ENCODE measurements around the gene TACC2. TPM values are rescaled to one million over a fixed set of nuclear protein-coding genes. Genes with fewer than 3 reads are reported as not detected.

TACC2 gene
- total and polyA plus RNA-seq, 3 experiments from 2014 or later = not detected

DNA sequence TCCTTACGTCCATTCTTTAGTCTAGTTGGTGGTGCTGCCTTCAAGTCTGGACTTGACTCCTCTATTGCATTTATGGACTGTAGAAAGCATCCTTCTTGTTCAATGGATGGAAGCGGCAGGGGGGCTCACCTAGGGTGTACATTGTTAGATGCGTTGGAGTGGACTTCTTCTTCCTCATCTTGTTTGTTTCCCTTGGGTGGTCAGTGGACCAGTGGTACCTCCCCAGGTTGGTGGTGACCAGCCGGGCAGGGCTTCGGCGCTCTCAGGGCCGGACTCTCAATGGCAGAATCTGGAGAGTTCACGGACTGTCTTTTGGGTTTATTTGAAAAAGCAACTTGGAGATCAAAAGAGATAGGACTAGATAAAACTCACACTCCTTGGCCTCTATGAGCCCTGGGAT, 276.0 kb downstream of the TACC2 start:
- POLR2A ChIA-PET = no interaction called here

DNA sequence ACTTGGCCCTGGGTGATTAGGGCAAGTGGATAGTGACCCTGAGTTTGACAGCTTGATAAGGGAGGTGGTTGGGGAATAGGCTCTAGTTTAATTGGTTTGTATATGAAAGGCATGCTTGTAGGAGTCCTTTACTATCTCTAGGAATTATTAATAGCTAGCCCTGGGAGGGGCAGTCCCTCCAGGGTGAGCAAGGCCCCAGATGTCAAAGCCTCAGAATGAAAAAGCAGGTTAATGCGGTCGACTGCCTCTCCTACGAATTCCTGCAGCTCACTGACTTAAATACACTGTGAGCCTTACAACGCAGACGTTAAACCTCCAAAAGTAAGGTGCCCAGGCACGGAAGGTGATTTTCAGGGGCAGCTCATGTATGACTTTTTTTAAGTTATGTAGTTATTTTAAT, 276.9 kb downstream of the TACC2 start:
- Mint-ChIP-seq H3K36me3 (peaks cover 0 to 7% (median 3%) of the 10 kb centered on the region in 3 donors), H3K27ac (no peak overlapping the region), H3K9me3 (peaks cover 13 to 23% (median 14%) of the 10 kb centered on the region in 5 donors), H3K4me1 (peaks cover 0 to 1% (median 0%) of the 10 kb centered on the region in 3 donors), H3K4me3 (no peak overlapping the region), H3K27me3 (peaks cover 14 to 52% of the 10 kb centered on the region in 2 donors)
- Histone ChIP-seq H3K4me1 (ENCODE audit: insufficient read depth, low read length) (no peaks in the 10 kb centered on the region), H3K27ac (ENCODE audit: low read depth, low read length) (no peak overlapping the region), H3K4me3 (ENCODE audit: low read length) (no peak overlapping the region), H3K9me3 (ENCODE audit: low read length) (no peaks in the 10 kb centered on the region), H3K36me3 (ENCODE audit: insufficient read depth, low read length) (no peaks in the 10 kb centered on the region), H3K27me3 (ENCODE audit: insufficient read depth, low read length, poor library complexity, severe bottlenecking) (no peaks in the 10 kb centered on the region)
- ChIA-PET CTCF (no interaction called here), POLR2A (no interaction called here)
- no peak for DNase-seq

More for the DNA sequence above, 276.0 kb downstream of the TACC2 start:
- H3K27me3 ChIP-seq (ENCODE audit: insufficient read depth, low read length, poor library complexity, severe bottlenecking) = no peaks in the 10 kb centered on the region
- H3K27ac Mint-ChIP-seq = no peak overlapping the region
- peaks cover 13 to 23% (median 17%) of the 10 kb centered on the region in 5 donors for H3K9me3 Mint-ChIP-seq
- peaks cover 0 to 1% (median 0%) of the 10 kb centered on the region in 3 donors for H3K4me1 Mint-ChIP-seq
- DNase-seq = no peak
- H3K4me1 ChIP-seq (ENCODE audit: insufficient read depth, low read length) = no peaks in the 10 kb centered on the region
- H3K27me3 Mint-ChIP-seq = peaks cover 17 to 60% of the 10 kb centered on the region in 2 donors
- CTCF ChIA-PET = no interaction called here
- H3K9me3 ChIP-seq (ENCODE audit: low read length) = no peaks in the 10 kb centered on the region
- H3K4me3 ChIP-seq (ENCODE audit: low read length) = no peak overlapping the region
- no peak overlapping the region for H3K27ac ChIP-seq (ENCODE audit: low read depth, low read length)
- no peak overlapping the region for H3K4me3 Mint-ChIP-seq
- H3K36me3 ChIP-seq (ENCODE audit: insufficient read depth, low read length) = no peaks in the 10 kb centered on the region
- peaks cover 0 to 7% (median 3%) of the 10 kb centered on the region in 3 donors for H3K36me3 Mint-ChIP-seq

DNA sequence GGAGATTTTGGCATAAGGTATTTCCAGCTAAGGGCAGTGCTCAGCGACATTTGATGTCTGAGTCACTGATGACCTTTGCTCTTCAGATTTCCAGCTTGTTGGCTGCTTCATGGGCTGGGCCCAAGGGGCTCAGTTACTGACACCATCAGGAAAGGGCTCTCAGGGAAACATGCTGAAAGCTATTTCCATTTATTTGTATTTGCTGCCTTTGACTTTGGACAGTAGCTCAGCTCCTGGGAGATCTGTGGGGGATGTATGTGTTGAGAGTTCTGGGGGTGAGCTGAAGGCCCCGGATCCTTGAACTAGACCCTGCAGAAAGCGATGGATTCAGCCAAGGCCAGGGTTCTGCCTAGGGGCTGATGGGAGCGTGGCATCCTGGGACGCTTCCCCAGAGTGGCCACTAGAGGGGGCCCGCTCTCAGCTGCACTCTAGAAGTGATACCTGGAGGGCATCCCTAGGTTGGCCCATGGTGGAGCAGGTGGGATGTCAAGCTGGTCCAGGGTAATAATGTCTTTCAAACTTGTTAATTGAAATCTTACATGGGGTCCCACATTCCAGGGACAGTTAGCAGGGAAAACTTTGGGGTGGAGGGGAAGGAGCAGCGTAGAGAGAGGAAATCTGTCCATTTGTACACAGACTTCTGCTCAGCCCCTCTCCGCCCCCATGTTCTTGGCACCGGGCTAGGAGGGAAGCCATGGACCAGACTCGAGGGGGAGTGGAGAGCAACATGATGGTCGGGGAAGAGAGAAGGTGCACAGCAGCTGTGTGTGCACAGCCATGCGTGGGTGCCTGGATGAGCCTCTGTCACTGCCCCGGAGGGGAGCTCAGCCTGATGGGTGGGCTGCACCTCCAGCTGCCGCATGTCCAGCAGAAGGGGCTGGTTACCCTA, 279.1 kb downstream of the TACC2 start:
- Mint-ChIP-seq H3K27me3 (peaks cover 9 to 47% of the 10 kb centered on the region in 2 donors), H3K36me3 (peaks cover 0 to 7% (median 3%) of the 10 kb centered on the region in 3 donors), H3K9me3 (peaks cover 6 to 11% (median 8%) of the 10 kb centered on the region in 5 donors), H3K4me3 (no peak overlapping the region), H3K27ac (peak overlapping the region in 1 of 8 donors; percentile 5), H3K4me1 (peaks cover 0 to 1% (median 0%) of the 10 kb centered on the region in 3 donors)
- DNase-seq = peak in 4 of 5 donors; percentile 9 to 52 (median 26)
- Histone ChIP-seq H3K9me3 (ENCODE audit: low read length) (no peaks in the 10 kb centered on the region), H3K27me3 (ENCODE audit: insufficient read depth, low read length, poor library complexity, severe bottlenecking) (no peaks in the 10 kb centered on the region), H3K4me3 (ENCODE audit: low read length) (no peak overlapping the region), H3K27ac (ENCODE audit: low read depth, low read length) (no peak overlapping the region), H3K4me1 (ENCODE audit: insufficient read depth, low read length) (no peaks in the 10 kb centered on the region), H3K36me3 (ENCODE audit: insufficient read depth, low read length) (no peaks in the 10 kb centered on the region)
- CTCF ChIA-PET = interaction anchor here (0.9 to 2.8 kb wide), 12 partner anchors 9 to 406 kb away, joined by 3 to 9 read pairs (median 4); no protein-coding TSS in a partner anchor
- POLR2A ChIA-PET = no interaction called here

DNA sequence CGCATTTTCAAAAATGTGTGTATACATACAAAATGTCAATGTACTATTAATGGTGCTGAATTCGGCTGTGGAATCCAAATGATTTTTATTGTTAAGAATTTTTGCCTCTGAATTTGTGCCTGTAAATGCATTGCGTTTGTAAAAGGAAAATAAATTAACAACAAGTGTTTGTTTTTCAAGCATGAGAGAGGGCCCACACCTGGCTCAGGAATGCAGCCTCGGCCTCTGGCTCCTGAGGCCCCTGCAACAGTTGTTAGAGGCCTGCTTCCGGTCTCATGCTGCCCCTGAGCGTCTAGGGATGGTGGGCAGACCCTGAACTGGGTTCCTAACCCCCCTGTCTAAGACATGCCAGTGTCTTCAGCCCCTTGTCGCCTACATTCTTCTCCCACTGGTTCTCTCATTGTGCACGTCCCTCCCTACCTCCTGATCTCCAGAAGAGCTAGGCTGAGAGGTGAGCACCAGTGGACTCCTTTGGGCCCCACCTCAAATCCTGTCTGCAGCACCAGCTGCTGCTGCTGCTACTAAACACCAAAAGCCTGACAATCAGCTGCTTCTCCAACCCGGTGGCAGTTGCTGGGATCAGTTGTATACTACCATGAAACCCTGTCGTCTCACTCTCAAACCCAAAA, 280.2 kb downstream of the TACC2 start:
- Mint-ChIP-seq H3K4me3 (no peak overlapping the region), H3K27me3 (peaks cover 6 to 38% of the 10 kb centered on the region in 2 donors), H3K9me3 (peaks cover 0 to 2% (median 0%) of the 10 kb centered on the region in 5 donors), H3K4me1 (peaks cover 0 to 1% (median 0%) of the 10 kb centered on the region in 3 donors), H3K36me3 (peaks cover 0 to under 1% (median 0%) of the 10 kb centered on the region in 3 donors), H3K27ac (no peak overlapping the region)
- no peaks in the 10 kb centered on the region for H3K27me3 ChIP-seq (ENCODE audit: insufficient read depth, low read length, poor library complexity, severe bottlenecking)
- DNase-seq = no peak
- H3K9me3 ChIP-seq (ENCODE audit: low read length) = no peaks in the 10 kb centered on the region
- ChIA-PET POLR2A (no interaction called here), CTCF (interaction anchor here (0.9 to 2.8 kb wide), 6 partner anchors 11 to 222 kb away, joined by 3 to 9 read pairs (median 6); no protein-coding TSS in a partner anchor)
- H3K4me1 ChIP-seq (ENCODE audit: insufficient read depth, low read length) = no peaks in the 10 kb centered on the region
- no peaks in the 10 kb centered on the region for H3K36me3 ChIP-seq (ENCODE audit: insufficient read depth, low read length)
- no peak overlapping the region for H3K27ac ChIP-seq (ENCODE audit: low read depth, low read length)
- H3K4me3 ChIP-seq (ENCODE audit: low read length) = no peak overlapping the region

DNA sequence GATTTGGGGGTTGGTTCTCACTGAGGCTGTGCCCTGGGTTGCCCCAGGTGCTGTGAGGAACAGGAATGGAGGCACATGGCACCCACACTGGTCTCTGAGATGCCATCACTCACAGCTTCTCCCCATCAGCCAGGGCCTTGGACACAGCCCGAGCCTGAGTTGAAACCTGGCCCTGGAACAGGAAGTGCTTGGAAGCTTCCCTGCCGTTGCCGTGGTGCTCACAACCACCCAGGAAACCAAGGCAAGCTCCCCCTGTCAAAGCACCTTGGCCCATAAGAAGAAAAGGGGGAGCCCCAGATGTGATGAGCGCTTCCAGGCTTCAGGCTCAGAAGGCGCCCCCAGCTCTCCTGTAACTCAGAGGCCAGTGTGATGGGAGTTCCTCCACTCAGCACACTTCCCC, 282.1 kb downstream of the TACC2 start, which contains the start of gene BTBD16:
TSS of gene BTBD16 (plus strand) at position 221 of the 400 bp plus-strand sequence. CDS start 3,786 bp downstream, outside the sequence.
- Histone ChIP-seq H3K36me3 (ENCODE audit: insufficient read depth, low read length) (no peaks in the 10 kb centered on the region), H3K27me3 (ENCODE audit: insufficient read depth, low read length, poor library complexity, severe bottlenecking) (no peaks in the 10 kb centered on the region), H3K9me3 (ENCODE audit: low read length) (no peaks in the 10 kb centered on the region), H3K4me3 (ENCODE audit: low read length) (no peak within 1 kb of the TSS), H3K27ac (ENCODE audit: low read depth, low read length) (no peak within 1 kb of the TSS), H3K4me1 (ENCODE audit: insufficient read depth, low read length) (no peaks in the 10 kb centered on the region)
- peaks cover 5 to 29% of the 10 kb centered on the region in 2 donors for H3K27me3 Mint-ChIP-seq
- H3K4me1 Mint-ChIP-seq = peaks cover 0 to 1% (median 0%) of the 10 kb centered on the region in 3 donors
- ChIA-PET POLR2A (no interaction called here), CTCF (no interaction called here)
- no peak within 1 kb of the TSS for H3K27ac Mint-ChIP-seq
- no peaks in the 10 kb centered on the region for H3K9me3 Mint-ChIP-seq
- H3K4me3 Mint-ChIP-seq = no peak within 1 kb of the TSS
- DNase-seq = no peak
- no peaks in the 10 kb centered on the region for H3K36me3 Mint-ChIP-seq

DNA sequence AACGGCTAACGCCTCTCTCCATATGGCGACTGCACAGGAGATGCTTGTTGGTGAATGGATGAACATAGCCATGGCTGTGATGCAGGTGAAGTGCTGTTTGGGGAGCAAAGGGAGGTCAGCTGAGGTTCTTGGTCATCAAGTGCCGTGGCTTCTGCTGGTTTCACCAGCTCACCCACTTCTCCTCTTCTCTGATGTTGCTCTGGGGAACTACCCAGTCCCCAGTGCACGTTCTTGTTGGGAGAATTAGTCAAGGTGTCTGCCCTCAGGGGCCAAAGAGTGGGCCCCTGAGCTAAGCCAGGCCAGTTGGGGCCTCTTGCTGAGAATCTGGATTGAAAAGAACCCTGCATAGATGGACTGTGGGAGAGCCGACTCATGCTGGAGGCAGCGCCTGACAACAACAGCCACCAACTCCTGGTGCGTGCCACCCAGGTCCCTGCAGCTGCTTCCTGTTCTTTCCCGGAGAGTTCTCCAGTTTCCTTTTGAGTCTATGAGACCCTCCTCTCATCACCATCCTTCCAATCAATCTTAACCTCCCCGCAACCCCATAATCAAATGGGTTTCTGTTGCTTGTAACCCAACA, 285.1 kb downstream of the TACC2 start:
- H3K27ac ChIP-seq (ENCODE audit: low read depth, low read length) = no peak overlapping the region
- H3K4me3 Mint-ChIP-seq = no peak overlapping the region
- DNase-seq = no peak
- H3K27ac Mint-ChIP-seq = no peak overlapping the region
- H3K4me1 ChIP-seq (ENCODE audit: insufficient read depth, low read length) = no peaks in the 10 kb centered on the region
- H3K36me3 ChIP-seq (ENCODE audit: insufficient read depth, low read length) = no peaks in the 10 kb centered on the region
- ChIA-PET CTCF (no interaction called here), POLR2A (no interaction called here)
- H3K4me3 ChIP-seq (ENCODE audit: low read length) = no peak overlapping the region
- H3K27me3 Mint-ChIP-seq = peaks cover 7 to 17% of the 10 kb centered on the region in 2 donors
- H3K4me1 Mint-ChIP-seq = no peaks in the 10 kb centered on the region
- H3K36me3 Mint-ChIP-seq = no peaks in the 10 kb centered on the region
- H3K27me3 ChIP-seq (ENCODE audit: insufficient read depth, low read length, poor library complexity, severe bottlenecking) = no peaks in the 10 kb centered on the region
- H3K9me3 ChIP-seq (ENCODE audit: low read length) = no peaks in the 10 kb centered on the region
- no peaks in the 10 kb centered on the region for H3K9me3 Mint-ChIP-seq

DNA sequence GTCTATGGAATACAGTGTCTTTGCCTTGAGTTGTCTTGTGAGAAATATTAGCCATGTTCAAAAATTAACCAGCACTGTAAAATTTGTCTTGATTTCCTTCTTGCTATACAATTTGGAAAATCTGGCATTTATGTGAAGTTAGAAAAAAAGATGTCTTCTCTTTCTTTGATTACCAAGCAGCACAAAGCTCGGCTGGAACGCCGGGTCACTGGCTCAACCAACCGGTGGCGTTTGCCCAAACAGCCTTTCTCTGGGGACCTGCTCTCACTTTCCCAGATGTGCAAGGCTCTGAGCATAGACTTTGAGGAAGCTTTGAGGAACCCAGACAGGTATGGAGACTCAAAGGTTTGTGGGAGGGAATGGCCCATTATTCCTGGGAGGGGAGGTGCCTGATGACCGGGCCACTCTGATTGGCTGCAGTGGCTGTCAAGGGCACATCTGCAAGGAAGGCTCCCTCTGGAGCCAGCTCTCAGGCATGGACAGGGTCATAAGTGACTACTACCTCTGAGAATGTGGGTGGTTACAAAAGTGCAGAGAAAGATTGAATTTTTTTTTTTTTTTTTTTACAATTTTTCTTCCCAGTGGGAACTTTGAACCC, 287.7 kb downstream of the TACC2 start:
- Histone ChIP-seq H3K9me3 (ENCODE audit: low read length) (no peaks in the 10 kb centered on the region), H3K27me3 (ENCODE audit: insufficient read depth, low read length, poor library complexity, severe bottlenecking) (no peaks in the 10 kb centered on the region), H3K4me3 (ENCODE audit: low read length) (no peak overlapping the region), H3K4me1 (ENCODE audit: insufficient read depth, low read length) (no peaks in the 10 kb centered on the region), H3K36me3 (ENCODE audit: insufficient read depth, low read length) (no peaks in the 10 kb centered on the region), H3K27ac (ENCODE audit: low read depth, low read length) (no peak overlapping the region)
- Mint-ChIP-seq H3K36me3 (no peaks in the 10 kb centered on the region), H3K27ac (no peak overlapping the region), H3K4me3 (no peak overlapping the region), H3K9me3 (no peaks in the 10 kb centered on the region), H3K4me1 (no peaks in the 10 kb centered on the region), H3K27me3 (peaks cover 7 to 22% of the 10 kb centered on the region in 2 donors)
- POLR2A ChIA-PET = no interaction called here
- DNase-seq = no peak
- CTCF ChIA-PET = interaction anchor here (1.5 kb wide), 1 partner anchor 9 kb away, joined by 6 read pairs; no protein-coding TSS in a partner anchor

Data from CD8-positive, alpha-beta memory T cell (primary cell).